GM18505 (cell line): ENCODE results near the gene PTPN7.

ENCODE experiments used
- ATAC-seq: cut with Tn5 transposase; IDR thresholded peaks from one replicate; pipeline ENCODE4 v1.9.1; 2021; ENCODE audit not compliant: unreplicated experiment
- POLR2A ChIP-seq: IDR thresholded peaks from 4 replicates; pipeline ENCODE4 v1.6.1; 2011; ENCODE audit warnings: borderline replicate concordance; ENCODE audit not compliant: insufficient read depth, insufficient read length; ENCODE audit errors: extremely low read depth

Gene PTPN7

GRCh38 chr1:202133496-202133895 is 26.9 kb downstream of the PTPN7 start:
- no peak for TF ChIP-seq POLR2A
- ATAC-seq: no peak

- no peak for ATAC-seq
- TF ChIP-seq POLR2A: no peak
Measured at GRCh38 chr1:202133001-202133400, 27.4 kb downstream of the PTPN7 start.

- no peak for TF ChIP-seq POLR2A
Measured at GRCh38 chr1:202131956-202132821, 28.2 kb downstream of the PTPN7 start.

GRCh38 chr1:202130816-202131522 is 29.4 kb downstream of the PTPN7 start:
- TF ChIP-seq POLR2A: no peak
- ATAC-seq: no peak

More at GRCh38 chr1:202131956-202132821, 28.2 kb downstream of the PTPN7 start:
- ATAC-seq: no peak

GRCh38 chr1:202130297-202130721 is 30.1 kb downstream of the PTPN7 start:
- TF ChIP-seq POLR2A: no peak

GRCh38 chr1:202129453-202130296 is 30.7 kb downstream of the PTPN7 start:
- ATAC-seq: no peak
- no peak for TF ChIP-seq POLR2A

More at GRCh38 chr1:202130297-202130721, 30.1 kb downstream of the PTPN7 start:
- ATAC-seq: no peak

- no peak for ATAC-seq
- TF ChIP-seq POLR2A: no peak
Measured at GRCh38 chr1:202127836-202128622, 32.4 kb downstream of the PTPN7 start.

GRCh38 chr1:202127061-202127460 is 33.3 kb downstream of the PTPN7 start:
- ATAC-seq: no peak
- no peak for TF ChIP-seq POLR2A

GRCh38 chr1:202126426-202126825 is 34.0 kb downstream of the PTPN7 start:
- no peak for TF ChIP-seq POLR2A
- ATAC-seq: no peak

GRCh38 chr1:202125611-202126010 is 34.8 kb downstream of the PTPN7 start:
- no peak for TF ChIP-seq POLR2A
- ATAC-seq: no peak

- TF ChIP-seq POLR2A: no peak
- ATAC-seq: no peak
Measured at GRCh38 chr1:202124142-202124541, 36.3 kb downstream of the PTPN7 start.

GRCh38 chr1:202123336-202123813 is 37.0 kb downstream of the PTPN7 start:
- ATAC-seq: no peak
- TF ChIP-seq POLR2A: no peak
